Activated T-cell treated with anti-CD3 and anti-CD28 coated beads, Interleukin-2, amount 50 U/mL, for 24 hours (primary cell): Measurements from ENCODE around the gene RNF14.

ENCODE experiments used
- DNase-seq: peaks from one replicate; pipeline ENCODE4 v3.0.0-alpha.2; 2020
- H3K27ac Mint-ChIP-seq: 2 replicates; pipeline ENCODE4 v1.8.0; 2020; ENCODE audit warnings: mild to moderate bottlenecking, mixed read lengths
- H3K27me3 Mint-ChIP-seq: 2 replicates; pipeline ENCODE4 v1.8.0; 2020; ENCODE audit warnings: mixed read lengths
- H3K36me3 Mint-ChIP-seq: 2 replicates; pipeline ENCODE4 v1.8.0; 2020; ENCODE audit warnings: low read depth, mixed read lengths
- H3K4me1 Mint-ChIP-seq: 2 replicates; pipeline ENCODE4 v1.8.0; 2020; ENCODE audit warnings: low read depth, mixed read lengths
- H3K4me3 Mint-ChIP-seq: 2 replicates; pipeline ENCODE4 v1.8.0; 2020; ENCODE audit warnings: mild to moderate bottlenecking, moderate library complexity, mixed read lengths
- H3K9me3 Mint-ChIP-seq: 2 replicates; pipeline ENCODE4 v1.8.0; 2020; ENCODE audit warnings: mixed read lengths

Gene RNF14

DNA sequence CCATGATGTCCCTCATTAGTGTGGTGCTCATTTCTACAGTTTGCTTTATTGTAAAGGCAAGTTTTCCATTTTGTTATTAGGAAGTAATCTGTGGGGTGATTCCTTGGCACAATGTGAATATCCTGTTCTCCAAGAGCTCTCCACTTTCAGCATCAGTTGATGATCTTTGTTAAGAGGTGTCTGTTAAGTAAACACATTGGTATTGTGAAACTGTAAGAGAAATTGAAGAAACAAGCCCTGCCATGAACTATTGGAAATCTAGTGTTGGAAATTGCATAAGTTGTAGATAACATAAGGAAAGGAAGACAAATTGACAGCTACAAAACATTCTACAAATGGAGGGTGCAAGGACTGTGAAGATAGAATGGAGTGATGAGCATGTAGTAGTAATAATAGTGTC, 17.2 kb downstream of the RNF14 start:
- no peak overlapping the region for H3K4me3 Mint-ChIP-seq
- peaks cover 77% of the 10 kb centered on the region for H3K36me3 Mint-ChIP-seq
- no peak overlapping the region for H3K27ac Mint-ChIP-seq
- H3K9me3 Mint-ChIP-seq = no peaks in the 10 kb centered on the region
- no peaks in the 10 kb centered on the region for H3K27me3 Mint-ChIP-seq
- peaks cover 2% of the 10 kb centered on the region for H3K4me1 Mint-ChIP-seq
- no peak for DNase-seq

DNA sequence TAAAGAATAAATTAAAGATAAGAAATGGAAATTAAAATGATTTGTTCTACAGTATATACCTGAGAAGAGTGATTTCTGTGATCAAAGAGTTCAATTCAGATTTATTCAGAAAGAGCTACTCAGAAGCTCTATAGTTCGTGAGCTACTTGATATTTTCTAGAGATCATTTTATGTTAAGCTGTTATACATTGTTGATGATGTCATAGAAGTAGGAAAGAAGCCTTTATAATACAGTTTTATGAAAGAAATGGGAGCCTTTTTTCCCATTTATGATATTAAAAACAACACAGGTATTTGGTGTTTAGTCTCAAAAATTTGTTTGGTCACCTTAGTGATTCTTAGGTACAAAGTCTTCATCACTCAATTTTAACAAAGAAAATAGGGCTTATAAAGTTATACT, 20.8 kb downstream of the RNF14 start:
- Mint-ChIP-seq H3K27me3 (no peaks in the 10 kb centered on the region), H3K4me1 (peaks cover 5% of the 10 kb centered on the region), H3K4me3 (no peak overlapping the region), H3K9me3 (no peaks in the 10 kb centered on the region), H3K27ac (no peak overlapping the region), H3K36me3 (peaks cover 78% of the 10 kb centered on the region)
- DNase-seq = no peak

- H3K4me1 Mint-ChIP-seq = peaks cover 5% of the 10 kb centered on the region
- no peak overlapping the region for H3K27ac Mint-ChIP-seq
- peak; percentile 76 for DNase-seq
- H3K27me3 Mint-ChIP-seq = no peaks in the 10 kb centered on the region
- no peak overlapping the region for H3K4me3 Mint-ChIP-seq
- peaks cover 64% of the 10 kb centered on the region for H3K36me3 Mint-ChIP-seq
- no peaks in the 10 kb centered on the region for H3K9me3 Mint-ChIP-seq
Measured at GRCh38 chr5:141992349-141992963, 23.6 kb downstream of the RNF14 start.

- Mint-ChIP-seq H3K4me1 (peaks cover 5% of the 10 kb centered on the region), H3K27me3 (no peaks in the 10 kb centered on the region), H3K9me3 (no peaks in the 10 kb centered on the region), H3K4me3 (no peak overlapping the region), H3K36me3 (peaks cover 65% of the 10 kb centered on the region), H3K27ac (no peak overlapping the region)
- DNase-seq = no peak
Measured at GRCh38 chr5:141994511-141995136, 25.7 kb downstream of the RNF14 start.

- H3K27ac Mint-ChIP-seq = no peak overlapping the region
- no peak for DNase-seq
- no peaks in the 10 kb centered on the region for H3K27me3 Mint-ChIP-seq
- peaks cover 9% of the 10 kb centered on the region for H3K4me1 Mint-ChIP-seq
- H3K9me3 Mint-ChIP-seq = no peaks in the 10 kb centered on the region
- H3K4me3 Mint-ChIP-seq = no peak overlapping the region
- H3K36me3 Mint-ChIP-seq = peaks cover 67% of the 10 kb centered on the region
Measured at GRCh38 chr5:141995656-141996055, 26.8 kb downstream of the RNF14 start.

GRCh38 chr5:141997358-141997960, 28.6 kb downstream of the RNF14 start:
- Mint-ChIP-seq H3K4me3 (no peak overlapping the region), H3K27me3 (no peaks in the 10 kb centered on the region), H3K27ac (no peak overlapping the region), H3K36me3 (peaks cover 76% of the 10 kb centered on the region), H3K9me3 (no peaks in the 10 kb centered on the region), H3K4me1 (peaks cover 22% of the 10 kb centered on the region)
- no peak for DNase-seq

DNA sequence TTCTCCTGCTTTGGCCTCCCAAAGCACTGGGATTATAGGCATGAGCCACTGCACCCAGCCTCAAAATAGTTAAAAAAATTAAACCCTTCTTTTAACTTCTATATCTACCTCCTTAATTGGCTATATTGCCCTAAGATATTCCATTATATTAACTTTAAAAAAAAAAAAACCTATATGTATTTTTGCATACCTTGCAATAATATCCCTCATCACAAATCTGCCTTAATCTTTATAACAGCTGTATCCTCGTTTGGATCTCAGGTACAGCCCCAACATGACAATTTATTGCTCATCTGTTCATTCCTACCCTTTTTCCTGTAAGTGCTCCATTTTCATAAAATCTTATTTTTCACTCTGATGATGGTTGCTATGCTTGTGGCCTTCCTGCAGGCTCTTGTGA, 31.3 kb downstream of the RNF14 start:
- DNase-seq = no peak
- no peaks in the 10 kb centered on the region for H3K9me3 Mint-ChIP-seq
- H3K27me3 Mint-ChIP-seq = no peaks in the 10 kb centered on the region
- H3K4me3 Mint-ChIP-seq = no peak overlapping the region
- peaks cover 39% of the 10 kb centered on the region for H3K4me1 Mint-ChIP-seq
- H3K36me3 Mint-ChIP-seq = peaks cover 76% of the 10 kb centered on the region
- H3K27ac Mint-ChIP-seq = peak overlapping the region; percentile 75

- peaks cover 46% of the 10 kb centered on the region for H3K4me1 Mint-ChIP-seq
- H3K9me3 Mint-ChIP-seq = no peaks in the 10 kb centered on the region
- H3K4me3 Mint-ChIP-seq = no peak overlapping the region
- DNase-seq = no peak
- H3K36me3 Mint-ChIP-seq = peaks cover 79% of the 10 kb centered on the region
- H3K27ac Mint-ChIP-seq = peak overlapping the region; percentile 75
- no peaks in the 10 kb centered on the region for H3K27me3 Mint-ChIP-seq
Measured at GRCh38 chr5:142000704-142001484, 32.0 kb downstream of the RNF14 start.

- Mint-ChIP-seq H3K4me3 (no peak overlapping the region), H3K4me1 (peaks cover 71% of the 10 kb centered on the region), H3K36me3 (peaks cover 94% of the 10 kb centered on the region), H3K27ac (peak overlapping the region; percentile 33), H3K9me3 (peaks cover 3% of the 10 kb centered on the region), H3K27me3 (no peaks in the 10 kb centered on the region)
- DNase-seq = no peak
Measured at GRCh38 chr5:142003266-142003800, 34.4 kb downstream of the RNF14 start.

GRCh38 chr5:142006363-142007236, 37.7 kb downstream of the RNF14 start:
- Mint-ChIP-seq H3K27ac (peak overlapping the region; percentile 95), H3K27me3 (no peaks in the 10 kb centered on the region), H3K9me3 (peaks cover 3% of the 10 kb centered on the region), H3K36me3 (peaks cover 96% of the 10 kb centered on the region), H3K4me1 (peaks cover 83% of the 10 kb centered on the region), H3K4me3 (peak overlapping the region; percentile 63)
- peak; percentile 48 for DNase-seq

DNA sequence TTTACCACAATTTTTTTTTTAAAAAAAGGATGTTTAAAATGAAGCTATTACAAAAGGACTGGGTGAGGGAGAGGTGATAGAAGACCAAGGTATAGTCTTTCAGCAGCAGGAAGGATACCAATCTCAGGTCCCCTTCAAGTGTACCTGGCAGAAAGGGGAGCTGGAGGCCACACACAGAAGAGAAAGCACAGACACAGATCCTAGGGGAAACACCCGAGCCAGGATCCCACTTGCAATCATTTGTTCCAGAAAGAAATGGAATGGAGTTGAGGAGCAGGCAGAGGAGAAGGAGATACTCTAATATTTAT, 38.3 kb downstream of the RNF14 start:
- no peaks in the 10 kb centered on the region for H3K27me3 Mint-ChIP-seq
- peak; percentile 39 for DNase-seq
- peaks cover 83% of the 10 kb centered on the region for H3K4me1 Mint-ChIP-seq
- H3K4me3 Mint-ChIP-seq = peak overlapping the region; percentile 63
- H3K36me3 Mint-ChIP-seq = peaks cover 96% of the 10 kb centered on the region
- peak overlapping the region; percentile 95 for H3K27ac Mint-ChIP-seq
- peaks cover 3% of the 10 kb centered on the region for H3K9me3 Mint-ChIP-seq

DNA sequence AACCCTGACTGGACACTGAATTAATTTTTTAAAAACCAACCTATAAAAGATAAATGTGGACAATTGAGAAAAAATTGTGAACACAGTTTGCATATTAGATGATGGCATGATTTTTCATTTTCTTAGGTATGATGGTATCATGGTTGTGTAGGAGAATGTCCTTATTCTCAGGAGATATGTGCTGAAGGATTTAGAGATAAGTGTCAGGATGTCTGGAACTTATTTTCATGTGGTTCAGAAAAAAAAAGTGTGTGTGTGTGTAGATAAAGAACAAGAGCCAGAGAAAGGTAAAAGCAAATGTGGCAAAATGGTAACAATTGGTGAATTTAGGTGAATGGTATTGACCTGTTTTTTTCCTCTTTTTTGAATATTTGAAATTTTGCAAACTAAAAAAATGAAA, 39.9 kb downstream of the RNF14 start:
- DNase-seq = no peak
- H3K27ac Mint-ChIP-seq = peak overlapping the region; percentile 8
- H3K36me3 Mint-ChIP-seq = peaks cover 82% of the 10 kb centered on the region
- H3K4me3 Mint-ChIP-seq = no peak overlapping the region
- H3K9me3 Mint-ChIP-seq = peaks cover 3% of the 10 kb centered on the region
- H3K27me3 Mint-ChIP-seq = no peaks in the 10 kb centered on the region
- H3K4me1 Mint-ChIP-seq = peaks cover 87% of the 10 kb centered on the region

DNA sequence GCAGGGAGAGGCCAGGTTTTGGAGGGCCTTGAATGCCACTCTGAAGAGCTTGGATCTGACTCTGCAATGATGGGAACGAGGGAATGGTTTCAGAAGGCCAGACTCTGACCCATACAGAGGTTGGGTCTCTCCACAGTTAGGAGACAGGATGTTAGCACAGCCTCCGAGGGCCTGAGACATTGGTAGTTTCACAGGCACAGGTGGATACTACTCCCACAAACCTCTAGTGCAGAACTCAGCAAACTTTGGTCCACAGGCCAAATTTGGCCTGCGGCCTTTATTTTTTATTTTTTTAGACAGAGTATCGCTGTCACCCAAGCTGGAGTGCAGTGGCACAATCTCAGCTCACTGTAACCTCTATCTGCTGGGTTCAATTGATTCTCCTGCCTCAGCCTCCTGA, 41.0 kb downstream of the RNF14 start:
- Mint-ChIP-seq H3K27ac (peak overlapping the region; percentile 26), H3K36me3 (peaks cover 71% of the 10 kb centered on the region), H3K4me3 (no peak overlapping the region), H3K4me1 (peaks cover 87% of the 10 kb centered on the region), H3K9me3 (peaks cover 3% of the 10 kb centered on the region), H3K27me3 (no peaks in the 10 kb centered on the region)
- no peak for DNase-seq
